Natural killer cell (primary cell): ENCODE measurements around the gene ZNF71. TPM values are rescaled to one million over a fixed set of nuclear protein-coding genes. Genes with fewer than 3 reads are reported as not detected.

Source experiments
- ATAC-seq, 3 donors: fragments of 150-1000 bp in 2 of 3; fragments of 200-7000 bp in 1 of 3; cut with Tn5 transposase; 1 replicate in 1 of 3; 2 replicates in 2 of 3; pipeline ENCODE4 v1.10.0; 2021; ENCODE audit warnings: mild to moderate bottlenecking in 2 of 3, moderate library complexity in 2 of 3
- DNase-seq, 2 donors: peaks; one replicate each; pipeline versions ENCODE4 v3.0.0 to v3.0.0-alpha.2; 2013 to 2021; ENCODE audit warnings: mixed read lengths in 1 of 2
- H3K27ac ChIP-seq: one replicate; pipeline ENCODE4 v1.5.1; 2013; ENCODE audit warnings: mild to moderate bottlenecking, low read length
- H3K27me3 ChIP-seq: one replicate; pipeline ENCODE4 v1.6.1; 2013; ENCODE audit warnings: low read length; ENCODE audit not compliant: control insufficient read depth, insufficient read depth
- H3K36me3 ChIP-seq: one replicate; pipeline ENCODE4 v1.6.1; 2013; ENCODE audit warnings: low read length; ENCODE audit not compliant: control insufficient read depth, insufficient read depth
- H3K4me1 ChIP-seq: one replicate; pipeline ENCODE4 v1.6.1; 2013; ENCODE audit warnings: low read length; ENCODE audit not compliant: control insufficient read depth, insufficient read depth
- H3K4me3 ChIP-seq: one replicate; pipeline ENCODE4 v1.5.1; 2013; ENCODE audit warnings: low read length
- H3K9me3 ChIP-seq: one replicate; pipeline ENCODE4 v1.6.1; 2013; ENCODE audit warnings: low read length; ENCODE audit not compliant: control insufficient read depth, insufficient read depth
- H3K27ac Mint-ChIP-seq, 2 donors: one replicate each; pipeline ENCODE4 v1.8.0; 2022; ENCODE audit warnings: mild to moderate bottlenecking in 2 of 2, mixed read lengths in 2 of 2, moderate library complexity in 1 of 2
- H3K27me3 Mint-ChIP-seq, 2 donors: one replicate each; pipeline ENCODE4 v1.8.0; 2022; ENCODE audit warnings: low read depth in 2 of 2, mixed read lengths in 2 of 2
- H3K36me3 Mint-ChIP-seq: one replicate; pipeline ENCODE4 v1.8.0; 2022; ENCODE audit warnings: mixed read lengths
- H3K4me1 Mint-ChIP-seq, 2 donors: one replicate each; pipeline ENCODE4 v1.8.0; 2022; ENCODE audit warnings: mixed read lengths in 2 of 2
- H3K4me3 Mint-ChIP-seq: one replicate; pipeline ENCODE4 v1.8.0; 2022; ENCODE audit warnings: mild to moderate bottlenecking, moderate library complexity, mixed read lengths
- H3K9me3 Mint-ChIP-seq, 2 donors: one replicate each; pipeline ENCODE4 v1.8.0; 2022; ENCODE audit warnings: mixed read lengths in 2 of 2
- WGBS: methylation state at CpG from one replicate; pipeline ENCODE4 v1.1.7; 2013; ENCODE audit warnings: missing lambda C conversion rate; ENCODE audit not compliant: insufficient coverage; 5-methylcytosine and 5-hydroxymethylcytosine counted together
- intact Hi-C: fragments of 100-400 bp; cut with micrococcal nuclease; formaldehyde crosslinking; loops from one replicate; pipeline ENCODE4 v1.14.2; 2022
- total RNA-seq, 4 donors: library from RNA; stranded (reverse); fragments of 120-200 nt in 1 of 4; gene quantifications; one replicate each; pipeline versions ENCODE4 v1.2.3 to v1.2.4, GENCODE V29; 2013 to 2022
- TF ChIP-seq, protein P1 (sequence below): fragments of 200-600 bp; IDR thresholded peaks from one replicate; pipeline ENCODE4 v1.8.0; 2022; ENCODE audit warnings: antibody characterized with exemption

ZNF71 gene
- total RNA-seq, 3 donors from 2014 or later (not counting 1 experiment from before 2014, with no cell fraction given) = 5.0 to 7.4 (median 7.2) TPM

DNA sequence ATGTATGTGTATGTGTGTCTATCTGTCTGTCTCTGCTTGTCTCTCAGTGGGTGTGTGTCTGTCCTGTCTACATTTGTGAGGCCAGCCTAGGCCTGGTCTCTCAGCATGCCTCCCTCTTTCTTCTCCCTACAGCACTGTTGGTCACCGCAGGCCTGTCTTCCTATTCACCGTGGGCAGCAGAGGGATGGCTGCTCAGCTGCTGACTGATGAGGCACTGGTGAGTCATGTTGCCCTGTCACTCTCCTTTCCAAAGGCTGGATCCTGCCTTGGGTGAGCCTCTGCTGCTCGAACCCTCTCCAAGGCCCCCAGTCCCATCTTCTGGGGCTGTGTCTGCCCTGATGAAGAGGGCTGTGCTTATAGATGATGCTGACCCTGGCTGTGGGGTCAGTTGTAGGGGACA is 6.3 kb downstream of the ZNF71 start:
- Histone ChIP-seq H3K36me3 (peaks cover 17% of the 10 kb centered on the region), H3K4me3 (no peak overlapping the region), H3K9me3 (peaks cover 40% of the 10 kb centered on the region), H3K27me3 (no peaks in the 10 kb centered on the region), H3K4me1 (peaks cover under 1% of the 10 kb centered on the region), H3K27ac (no peak overlapping the region)
- Mint-ChIP-seq H3K27me3 (no peaks in the 10 kb centered on the region), H3K27ac (no peak overlapping the region), H3K36me3 (peaks cover 29% of the 10 kb centered on the region), H3K9me3 (peaks cover 5% of the 10 kb centered on the region in 2 donors), H3K4me1 (peaks cover 15 to 28% of the 10 kb centered on the region in 2 donors), H3K4me3 (no peak overlapping the region)
- ATAC-seq (no peak), DNase-seq (no peak)
- intact Hi-C loops = no loop called here
- TF ChIP-seq, protein P1, sequence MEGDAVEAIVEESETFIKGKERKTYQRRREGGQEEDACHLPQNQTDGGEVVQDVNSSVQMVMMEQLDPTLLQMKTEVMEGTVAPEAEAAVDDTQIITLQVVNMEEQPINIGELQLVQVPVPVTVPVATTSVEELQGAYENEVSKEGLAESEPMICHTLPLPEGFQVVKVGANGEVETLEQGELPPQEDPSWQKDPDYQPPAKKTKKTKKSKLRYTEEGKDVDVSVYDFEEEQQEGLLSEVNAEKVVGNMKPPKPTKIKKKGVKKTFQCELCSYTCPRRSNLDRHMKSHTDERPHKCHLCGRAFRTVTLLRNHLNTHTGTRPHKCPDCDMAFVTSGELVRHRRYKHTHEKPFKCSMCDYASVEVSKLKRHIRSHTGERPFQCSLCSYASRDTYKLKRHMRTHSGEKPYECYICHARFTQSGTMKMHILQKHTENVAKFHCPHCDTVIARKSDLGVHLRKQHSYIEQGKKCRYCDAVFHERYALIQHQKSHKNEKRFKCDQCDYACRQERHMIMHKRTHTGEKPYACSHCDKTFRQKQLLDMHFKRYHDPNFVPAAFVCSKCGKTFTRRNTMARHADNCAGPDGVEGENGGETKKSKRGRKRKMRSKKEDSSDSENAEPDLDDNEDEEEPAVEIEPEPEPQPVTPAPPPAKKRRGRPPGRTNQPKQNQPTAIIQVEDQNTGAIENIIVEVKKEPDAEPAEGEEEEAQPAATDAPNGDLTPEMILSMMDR = no peak
- 90% methylated on average over 3 of the region's 3 CpGs for WGBS

DNA sequence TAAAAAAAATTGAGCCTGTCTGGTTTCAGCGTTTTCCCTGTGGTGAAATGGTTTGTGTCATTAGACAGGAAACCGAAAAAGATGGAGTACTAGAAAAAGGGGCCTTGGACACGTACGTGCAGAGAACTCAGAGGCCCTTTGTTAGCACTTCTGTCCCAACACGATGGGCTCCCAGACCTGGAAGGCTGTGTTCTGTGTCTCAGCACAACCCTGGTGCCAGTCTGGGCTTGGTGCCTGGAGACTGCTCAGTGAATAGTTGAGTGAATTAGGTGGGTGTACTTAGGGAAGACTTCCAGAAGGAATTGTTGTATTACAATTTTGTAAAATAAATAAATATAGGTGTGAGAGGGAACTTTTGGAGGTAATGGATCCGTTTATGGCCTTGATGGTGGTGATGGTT is 8.7 kb downstream of the ZNF71 start:
- WGBS = 86% methylated on average over 5 of the region's 6 CpGs
- intact Hi-C loops = no loop called here
- peaks cover 5% of the 10 kb centered on the region in 2 donors for H3K9me3 Mint-ChIP-seq
- H3K4me3 Mint-ChIP-seq = no peak overlapping the region
- no peaks in the 10 kb centered on the region for H3K4me1 ChIP-seq
- TF ChIP-seq, protein P1 = no peak
- no peak overlapping the region for H3K4me3 ChIP-seq
- peaks cover 35% of the 10 kb centered on the region for H3K36me3 Mint-ChIP-seq
- no peaks in the 10 kb centered on the region for H3K27me3 ChIP-seq
- H3K9me3 ChIP-seq = peaks cover 61% of the 10 kb centered on the region
- ATAC-seq (no peak), DNase-seq (no peak)
- no peaks in the 10 kb centered on the region for H3K27me3 Mint-ChIP-seq
- H3K36me3 ChIP-seq = peaks cover 17% of the 10 kb centered on the region
- H3K4me1 Mint-ChIP-seq = peaks cover 7 to 24% of the 10 kb centered on the region in 2 donors
- H3K27ac ChIP-seq = no peak overlapping the region
- H3K27ac Mint-ChIP-seq = no peak overlapping the region

DNA sequence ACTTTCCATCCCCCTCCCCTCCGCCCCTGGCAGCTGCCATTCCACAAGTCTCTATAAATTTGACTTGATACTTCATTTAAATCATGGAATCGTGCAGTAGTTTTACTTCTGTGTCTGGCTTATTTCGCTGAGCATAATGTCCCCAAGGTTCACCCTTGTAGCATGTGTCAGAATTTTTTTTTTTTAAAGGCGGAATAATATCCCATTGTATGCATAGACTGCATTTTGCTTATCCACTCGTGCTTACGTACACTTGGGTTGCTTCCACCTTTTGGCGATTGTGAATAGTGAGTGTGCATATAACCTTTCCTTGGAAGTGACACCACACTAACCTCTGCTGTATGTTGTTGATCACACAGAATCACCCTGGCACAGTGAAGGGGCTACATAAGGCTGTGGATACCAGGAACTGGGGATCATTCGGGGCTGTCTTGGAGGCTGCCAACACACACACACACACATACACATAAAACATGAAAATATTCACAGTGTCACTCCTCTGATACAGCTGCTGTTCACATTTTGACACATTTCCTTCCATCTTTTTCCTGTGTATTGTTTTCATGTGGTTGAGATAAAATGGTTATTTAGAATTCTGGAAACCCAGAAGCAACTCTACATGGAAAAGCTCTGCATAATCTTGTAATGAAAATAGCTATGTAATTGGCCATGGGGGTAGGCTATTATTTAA is 13.3 kb downstream of the ZNF71 start:
- Mint-ChIP-seq H3K4me3 (no peak overlapping the region), H3K36me3 (peaks cover 51% of the 10 kb centered on the region), H3K9me3 (peaks cover 9 to 15% of the 10 kb centered on the region in 2 donors), H3K27me3 (no peaks in the 10 kb centered on the region), H3K4me1 (peaks cover 5 to 17% of the 10 kb centered on the region in 2 donors), H3K27ac (no peak overlapping the region)
- no peak for DNase-seq
- TF ChIP-seq, protein P1 = no peak
- H3K36me3 ChIP-seq = peaks cover 2% of the 10 kb centered on the region
- H3K4me1 ChIP-seq = no peaks in the 10 kb centered on the region
- WGBS = 96% methylated on average over 8 of the region's 8 CpGs
- H3K27ac ChIP-seq = no peak overlapping the region
- H3K9me3 ChIP-seq = peaks cover 84% of the 10 kb centered on the region
- no peak overlapping the region for H3K4me3 ChIP-seq
- H3K27me3 ChIP-seq = no peaks in the 10 kb centered on the region
- ATAC-seq = no peak
- intact Hi-C loops = no loop called here

DNA sequence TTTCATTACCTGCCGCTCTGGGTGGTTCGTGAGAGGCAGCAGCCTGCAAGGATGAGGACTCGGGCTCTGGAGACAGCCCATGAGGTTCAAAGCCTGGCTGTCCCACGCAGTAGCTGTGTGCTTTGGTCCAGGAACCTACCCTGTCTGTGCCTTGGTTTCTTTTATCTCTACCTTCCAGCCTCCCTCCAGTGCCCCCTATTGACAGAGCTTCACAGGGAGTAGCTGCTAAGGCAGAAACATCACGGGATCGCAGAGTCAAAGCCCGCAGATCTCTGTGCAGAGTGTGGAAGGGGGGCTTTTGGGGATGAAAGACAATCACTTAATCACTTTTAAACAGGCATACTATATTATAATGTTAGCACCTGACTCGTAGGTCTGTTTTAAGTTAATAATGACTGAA is 16.2 kb downstream of the ZNF71 start:
- intact Hi-C loops = no loop called here
- 70% methylated on average over 5 of the region's 8 CpGs for WGBS
- H3K9me3 ChIP-seq = peaks cover 76% of the 10 kb centered on the region

More for the DNA sequence above, 16.2 kb downstream of the ZNF71 start:
- TF ChIP-seq, protein P1 = no peak
- DNase-seq = no peak
- peaks cover 5 to 17% of the 10 kb centered on the region in 2 donors for H3K4me1 Mint-ChIP-seq
- H3K4me1 ChIP-seq = no peaks in the 10 kb centered on the region
- no peak overlapping the region for H3K4me3 Mint-ChIP-seq
- H3K36me3 Mint-ChIP-seq = peaks cover 67% of the 10 kb centered on the region
- peaks cover 4% of the 10 kb centered on the region for H3K36me3 ChIP-seq
- no peak overlapping the region for H3K27ac Mint-ChIP-seq
- H3K4me3 ChIP-seq = no peak overlapping the region
- H3K27ac ChIP-seq = no peak overlapping the region
- H3K27me3 ChIP-seq = no peaks in the 10 kb centered on the region
- H3K27me3 Mint-ChIP-seq = no peaks in the 10 kb centered on the region
- no peak for ATAC-seq
- peaks cover 9 to 22% of the 10 kb centered on the region in 2 donors for H3K9me3 Mint-ChIP-seq
